Amniotic stem cell (primary cell): Measurements from ENCODE around the gene GJC1.
A peak's percentile ranks its signal among the peaks of the same experiment; 100 is the strongest.

Experiments
- DNase-seq: peaks from one replicate; lab custom pipeline; 2025; lab: John Stamatoyannopoulos, UW

Gene GJC1

DNA sequence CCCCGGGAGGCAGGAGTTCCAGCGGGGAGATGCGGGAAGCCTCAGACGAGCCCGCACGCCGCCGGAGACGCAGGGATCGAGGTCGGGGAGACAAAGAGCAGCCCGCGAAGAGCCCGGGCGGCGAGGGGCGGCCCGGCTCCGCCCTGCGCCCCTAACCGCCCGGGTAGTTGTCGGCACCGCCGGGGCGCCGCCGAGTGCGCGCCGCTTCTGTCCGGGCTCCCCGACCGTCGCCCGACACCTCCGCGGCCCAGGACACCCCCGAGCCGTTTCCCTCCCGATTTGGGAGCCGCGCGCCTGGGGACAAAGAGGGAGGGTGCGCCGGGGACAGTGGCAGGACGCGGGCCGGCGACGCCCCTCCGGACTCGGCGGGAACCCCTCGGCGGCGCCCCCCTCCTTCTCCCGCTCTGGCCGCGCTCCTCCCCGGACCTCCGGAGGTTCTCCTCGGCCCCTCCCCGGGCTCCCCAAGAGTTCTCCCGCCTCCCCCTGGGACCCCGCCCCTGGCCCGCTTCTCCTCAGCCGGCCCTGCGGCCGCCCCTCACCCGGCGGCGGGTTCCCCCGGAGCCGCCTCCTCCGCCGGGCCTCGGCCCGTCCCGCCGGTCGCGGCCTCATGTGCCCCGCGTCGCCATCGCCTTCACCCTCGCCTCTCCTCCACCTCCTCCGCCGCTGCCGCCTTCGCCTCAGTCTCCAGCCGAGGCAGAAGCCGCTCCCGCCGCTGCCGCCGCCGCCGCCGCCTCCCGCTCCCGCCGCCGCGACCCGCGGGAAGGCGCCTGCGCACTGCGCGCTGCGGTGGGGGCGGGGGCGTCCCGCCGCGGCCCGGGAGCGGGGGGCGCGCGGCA, at the start of gene GJC1:
Gene GJC1, minus strand, starts transcription at position 765 of the 836 bp plus-strand sequence. CDS start 24,470 bp downstream, outside the sequence.
- DNase-seq: no peak

- no peak for DNase-seq
These were observed 49.3 kb upstream of the GJC1 start for GRCh38 chr17:44879376-44879775.

DNA sequence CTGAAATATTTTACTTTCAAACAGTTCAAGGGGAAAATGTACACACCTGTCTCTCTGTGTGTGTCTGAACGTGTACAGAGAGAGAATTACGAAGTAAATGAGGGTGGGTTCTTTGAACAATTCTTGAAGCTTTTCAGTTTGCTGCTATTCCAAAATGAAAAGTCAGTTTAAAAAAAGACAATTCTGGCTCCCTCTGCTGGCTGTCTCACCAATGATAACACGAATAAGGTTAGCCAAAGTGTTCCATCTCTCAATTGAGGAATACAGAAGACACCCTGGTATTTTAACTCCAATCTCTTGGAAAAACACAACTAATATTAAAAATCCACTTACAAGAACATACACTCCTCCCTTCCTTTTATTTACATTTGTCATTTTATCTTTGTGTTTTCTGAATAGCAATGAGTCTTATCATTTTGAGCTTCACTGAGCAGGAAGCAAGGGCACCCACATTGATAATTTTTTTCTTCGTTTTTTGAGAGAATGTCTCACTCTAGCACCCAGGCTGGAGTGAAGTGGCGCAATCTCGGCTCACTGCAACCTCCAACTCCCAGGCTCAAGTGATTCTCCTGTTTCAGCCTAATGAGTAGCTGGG, 48.6 kb upstream of the GJC1 start:
- DNase-seq: peak; percentile 40

- DNase-seq: no peak
These were observed 47.0 kb upstream of the GJC1 start for GRCh38 chr17:44877121-44877520.

GRCh38 chr17:44875761-44876160, 45.7 kb upstream of the GJC1 start:
- no peak for DNase-seq

GRCh38 chr17:44872131-44872768, 42.2 kb upstream of the GJC1 start:
- no peak for DNase-seq

GRCh38 chr17:44871556-44871955, 41.5 kb upstream of the GJC1 start:
- no peak for DNase-seq

GRCh38 chr17:44867841-44868240, 37.8 kb upstream of the GJC1 start:
- no peak for DNase-seq

DNA sequence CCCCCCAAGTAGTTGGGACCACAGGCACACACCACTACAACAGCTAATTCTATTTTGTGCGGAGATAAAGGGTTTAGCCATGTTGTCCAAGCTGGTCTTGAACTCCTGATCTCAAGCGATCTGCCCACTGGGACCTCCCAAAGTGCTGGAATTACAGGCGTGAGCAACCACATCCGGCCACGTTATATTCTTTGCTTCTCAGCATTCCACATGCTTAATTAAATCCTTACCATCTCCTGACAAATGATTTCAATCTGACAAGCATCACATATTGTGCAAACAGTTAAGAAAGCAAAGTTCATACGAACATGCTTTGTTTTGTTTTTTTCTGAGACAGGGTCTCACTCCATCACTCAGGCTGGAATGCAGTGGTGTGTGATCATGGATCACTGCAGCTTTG, 35.8 kb upstream of the GJC1 start:
- no peak for DNase-seq

- peak; percentile 28 for DNase-seq
These were observed 35.2 kb upstream of the GJC1 start for GRCh38 chr17:44865231-44865660.

DNA sequence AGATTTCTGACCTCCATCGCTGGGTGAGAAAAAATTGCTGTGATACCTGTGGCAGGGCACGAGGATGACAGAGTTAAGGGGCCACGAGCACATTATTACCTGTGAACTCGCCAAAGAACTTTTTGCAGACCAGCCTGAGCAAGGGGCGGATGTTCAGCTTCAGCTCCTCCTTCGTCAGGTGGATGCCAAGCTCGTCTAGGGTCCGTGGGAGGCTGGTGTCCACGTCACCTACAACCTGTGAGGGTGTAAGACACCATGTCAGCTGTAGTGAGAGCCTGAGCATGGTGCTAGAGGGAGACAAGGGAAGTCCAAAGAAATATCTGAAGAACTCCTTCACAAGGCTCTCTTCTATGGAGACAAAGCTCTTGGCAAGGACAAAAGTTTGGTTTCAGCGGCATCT, 34.7 kb upstream of the GJC1 start:
- no peak for DNase-seq

DNA sequence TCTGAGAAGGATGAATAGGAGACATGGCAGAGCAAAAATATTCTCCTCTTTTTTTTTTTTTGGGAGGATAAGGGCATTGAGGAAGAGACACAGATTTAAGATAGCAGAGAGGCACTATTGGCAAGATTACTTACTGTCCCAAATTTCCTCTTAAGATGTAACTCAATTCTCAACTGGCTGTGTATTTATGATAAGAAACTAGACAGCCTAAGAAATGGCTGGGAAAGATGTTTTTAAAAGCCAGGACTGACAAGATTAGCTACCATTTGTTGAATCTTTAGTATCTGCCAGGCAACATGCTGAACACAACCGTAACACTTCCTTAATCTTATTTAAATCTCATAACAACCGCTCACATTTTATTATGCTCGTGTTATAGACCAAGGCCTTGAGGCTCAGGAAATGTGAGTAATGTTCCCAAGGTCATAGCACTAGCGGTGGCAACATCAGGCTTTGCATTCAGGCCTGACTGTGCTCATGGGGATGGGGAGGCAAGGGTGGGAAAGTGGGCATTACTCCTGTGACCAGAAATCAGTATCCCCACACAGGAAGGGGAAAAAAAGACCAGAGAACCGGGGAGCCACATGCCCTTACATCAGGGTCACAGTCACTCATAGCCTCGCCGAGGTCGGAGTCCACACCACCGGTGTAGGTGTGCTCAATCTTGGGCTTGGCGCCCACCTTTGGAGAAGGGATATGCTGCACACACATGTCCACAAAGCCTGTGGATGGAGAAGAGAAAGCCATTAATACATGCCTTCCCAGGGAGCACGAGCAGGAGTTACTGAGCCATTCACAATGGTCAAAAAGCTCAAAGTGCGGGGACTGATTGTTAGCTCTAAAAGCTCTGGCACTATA, 33.2 kb upstream of the GJC1 start:
- no peak for DNase-seq

- DNase-seq: no peak
These were observed 32.3 kb upstream of the GJC1 start for GRCh38 chr17:44862278-44862914.

DNA sequence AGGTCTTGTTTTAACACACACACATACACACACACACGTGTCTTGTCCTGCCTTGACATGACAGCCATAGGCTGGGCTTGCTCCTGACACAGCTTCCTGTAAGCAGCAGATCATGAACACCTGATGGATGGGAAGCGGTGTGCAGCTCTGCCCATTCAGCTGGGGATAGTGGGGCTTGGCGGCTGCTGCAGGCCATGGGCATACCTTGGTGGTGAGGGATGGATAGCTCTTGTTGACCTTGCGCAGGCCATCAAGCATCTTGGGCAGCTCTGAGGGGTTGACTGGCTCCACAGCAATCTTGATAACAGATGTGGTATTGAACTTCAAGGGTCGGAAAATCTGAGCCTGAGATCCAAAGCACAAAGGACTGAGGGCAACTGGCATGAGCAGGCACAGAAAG, 29.6 kb upstream of the GJC1 start:
- no peak for DNase-seq

- DNase-seq: no peak
These were observed 24.1 kb upstream of the GJC1 start for GRCh38 chr17:44854192-44854591.

DNA sequence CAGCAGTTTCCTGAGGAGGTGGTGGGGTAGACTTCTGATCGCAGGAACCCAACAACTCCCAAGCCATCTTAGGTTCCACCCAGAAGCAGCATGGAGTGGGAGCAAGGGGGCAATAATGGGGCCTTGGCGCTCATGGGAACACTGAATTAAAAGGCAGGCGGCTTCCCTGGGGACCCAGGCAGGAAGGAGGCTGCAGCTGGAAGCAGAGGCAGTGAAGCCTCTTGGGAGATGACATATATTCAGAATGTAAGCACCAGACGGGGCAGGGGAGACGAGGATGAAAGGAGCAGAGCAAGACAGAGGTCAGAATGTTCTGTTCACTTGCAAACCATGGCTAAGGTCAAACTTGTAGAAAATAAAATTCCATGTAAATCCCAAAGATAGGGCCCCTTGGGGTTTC, 20.5 kb upstream of the GJC1 start:
- DNase-seq: no peak

DNA sequence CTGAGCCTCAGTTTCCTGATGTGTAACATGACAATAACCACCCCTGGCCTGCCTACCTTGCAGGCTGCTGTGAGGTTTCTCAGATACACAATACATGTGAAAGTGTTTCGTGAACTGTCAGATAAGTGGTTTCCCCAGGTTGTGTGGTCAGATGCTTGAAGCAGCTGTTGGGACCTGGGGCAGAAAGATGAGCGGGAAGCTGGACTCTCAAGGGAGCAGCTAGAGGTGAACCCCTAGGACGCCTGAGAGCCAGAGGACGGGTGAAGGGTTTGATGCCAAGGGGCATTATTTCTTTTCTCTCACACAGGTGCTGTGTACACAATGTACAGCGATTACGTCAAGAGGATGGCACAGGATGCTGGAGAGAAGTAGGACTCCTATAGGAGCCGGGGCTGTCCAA, 19.9 kb upstream of the GJC1 start:
- no peak for DNase-seq

GRCh38 chr17:44848961-44849489, 18.9 kb upstream of the GJC1 start:
- no peak for DNase-seq

DNA sequence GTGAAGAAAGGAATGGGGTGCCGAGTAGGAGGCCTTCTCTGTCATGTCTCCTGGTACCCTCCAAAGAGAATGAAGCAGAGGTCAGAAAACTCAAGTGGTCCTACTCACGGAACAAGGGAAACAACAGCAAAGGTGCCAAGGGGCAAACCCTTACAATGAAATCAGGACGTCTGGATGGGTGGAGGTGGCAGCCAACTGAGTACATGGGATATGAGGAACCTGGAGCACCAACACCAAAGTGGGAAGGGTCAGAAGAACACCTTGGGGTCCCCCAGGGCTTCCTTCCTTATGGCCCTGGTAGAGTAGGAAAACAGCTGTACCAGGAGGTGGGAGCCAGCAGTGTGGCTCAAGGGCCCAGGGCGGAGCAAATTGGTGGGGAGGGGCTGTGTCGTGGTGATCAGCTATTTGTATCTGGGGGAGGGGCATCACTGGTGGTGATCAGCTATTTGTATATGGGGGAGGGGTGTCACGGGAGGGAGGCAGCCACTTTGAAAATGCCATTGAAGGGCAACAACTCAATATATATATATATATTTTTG, 18.2 kb upstream of the GJC1 start:
- DNase-seq: no peak

DNA sequence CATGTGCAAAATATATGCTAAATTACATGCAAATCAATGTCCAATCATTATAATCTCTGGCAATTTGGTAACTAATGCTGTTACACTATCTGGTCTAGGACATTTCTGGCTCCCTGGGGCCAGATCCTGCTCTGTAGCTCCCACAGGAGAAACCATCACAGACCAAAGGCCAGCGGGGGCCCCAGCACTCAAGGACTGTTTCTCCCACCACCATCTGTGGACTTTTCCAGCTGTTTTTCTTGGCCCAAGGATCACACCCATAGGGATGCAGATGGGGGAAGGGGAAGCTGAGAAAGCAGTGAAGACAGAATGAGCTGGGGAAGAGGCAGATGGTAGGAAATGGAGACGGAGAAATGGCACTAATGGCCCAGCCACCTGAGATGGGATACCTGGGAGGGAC, 17.5 kb upstream of the GJC1 start, which contains the start of gene HIGD1B:
Gene HIGD1B, plus strand, starts transcription at position 298 of the 400 bp plus-strand sequence. CDS start 270 bp downstream, outside the sequence.
- DNase-seq: no peak

DNA sequence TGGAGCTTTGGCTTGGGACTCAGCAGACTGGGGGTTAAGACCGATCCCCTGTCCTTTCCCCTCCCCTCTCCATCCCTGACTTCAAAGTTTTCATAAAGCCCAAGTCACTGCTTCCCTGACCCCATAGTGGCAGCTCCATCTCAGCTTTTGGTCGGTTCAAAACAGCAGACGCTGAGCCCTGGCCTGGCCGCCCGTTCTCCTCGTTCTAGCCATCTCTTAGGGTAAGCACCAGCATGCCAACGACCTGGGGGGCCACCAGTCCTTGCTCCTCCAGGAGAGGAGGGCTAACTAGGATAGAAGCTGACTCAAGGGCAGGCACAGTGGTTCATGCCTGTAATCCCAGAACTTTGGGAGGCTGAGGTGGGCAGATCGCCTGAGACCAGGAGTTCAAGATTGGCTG, 16.1 kb upstream of the GJC1 start:
- no peak for DNase-seq
